Upper lobe of right lung (tissue), 1 donor: ENCODE data around the gene PPP1R2. TPM values are rescaled to one million over a fixed set of nuclear protein-coding genes. Genes with fewer than 3 reads are reported as not detected.
"Not testable (repeated sequence)": the region's sequence is repeated elsewhere in the genome, so short reads cannot be mapped to it uniquely, and the experiment has no call there.

ENCODE experiments used
- ATAC-seq: fragments of 200-7000 bp; cut with Tn5 transposase; one replicate; pipeline ENCODE4 v1.9.1; 2020; ENCODE audit warnings: mild to moderate bottlenecking, moderate library complexity
- DNase-seq: peaks from one replicate; pipeline ENCODE4 v3.0.0-alpha.2; 2020
- H3K27ac ChIP-seq: fragments of 200-600 bp; one replicate; pipeline ENCODE4 v1.8.0; 2022
- H3K27me3 ChIP-seq: fragments of 200-600 bp; one replicate; pipeline ENCODE4 v1.8.0; 2022; ENCODE audit warnings: mild to moderate bottlenecking
- H3K36me3 ChIP-seq: fragments of 200-600 bp; one replicate; pipeline ENCODE4 v1.8.0; 2022
- H3K4me1 ChIP-seq: fragments of 200-600 bp; one replicate; pipeline ENCODE4 v1.8.0; 2022
- H3K4me3 ChIP-seq: fragments of 200-600 bp; one replicate; pipeline ENCODE4 v1.8.0; 2022; ENCODE audit warnings: mild to moderate bottlenecking
- H3K9me3 ChIP-seq: fragments of 200-600 bp; one replicate; pipeline ENCODE4 v1.8.0; 2022
- intact Hi-C: fragments of 100-400 bp; cut with DNase I; formaldehyde crosslinking; loops from one replicate; pipeline ENCODE4 v1.11.0; 2022
- total RNA-seq: library from RNA; stranded (reverse); fragmentation: NEBNext Ultra II Directional; extraction: Animal tissue kit (Norgen Biotek cat#: 25700); gene quantifications from one replicate; pipeline ENCODE4 v1.2.1, GENCODE V29; 2021
- TF ChIP-seq, protein P1 (sequence below): fragments of 200-600 bp; IDR thresholded peaks from one replicate; pipeline ENCODE4 v1.8.0; 2022; ENCODE audit warnings: antibody characterized with exemption
- donor health status: DM: no; HTN: yes; CAD: no; lungs with severe emphysema.

Gene PPP1R2
- total RNA-seq, 1 donor from 2014 or later = 46.3 TPM

DNA sequence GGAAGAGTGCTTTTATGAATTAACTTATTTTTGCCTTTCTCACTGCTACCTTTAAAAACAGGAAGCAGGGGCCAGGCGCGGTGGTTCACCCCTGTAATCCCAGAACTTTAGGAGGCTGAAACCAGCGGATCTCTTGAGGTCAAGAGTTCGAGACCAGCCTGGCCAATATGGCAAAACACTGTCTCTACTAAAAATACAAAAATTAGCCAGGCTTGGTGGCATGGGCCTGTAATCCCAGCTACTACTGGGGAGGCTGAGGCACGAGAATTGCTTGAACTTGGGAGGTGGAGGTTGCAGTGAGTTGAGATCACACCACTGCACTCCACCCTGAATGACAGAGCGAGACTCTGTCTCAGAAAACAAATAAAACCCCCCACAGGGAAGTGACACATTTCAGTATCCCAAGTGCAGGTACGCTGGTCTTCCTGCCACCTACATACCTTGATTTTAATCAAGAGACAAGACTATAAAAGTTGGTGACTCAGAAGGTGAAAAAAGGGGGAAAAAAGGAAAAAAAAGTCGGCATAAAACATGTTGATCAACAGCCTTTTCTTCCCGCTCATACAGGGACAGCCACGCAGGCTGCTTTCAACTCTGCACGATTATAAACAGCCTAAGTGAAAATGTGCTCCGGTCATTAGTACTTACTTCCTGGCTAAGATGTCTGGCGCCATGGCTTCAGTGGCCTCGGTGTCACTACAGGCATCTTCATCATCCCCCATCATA lies 18.8 kb downstream of the PPP1R2 start:
- DNase-seq = no peak
- TF ChIP-seq, protein P1, sequence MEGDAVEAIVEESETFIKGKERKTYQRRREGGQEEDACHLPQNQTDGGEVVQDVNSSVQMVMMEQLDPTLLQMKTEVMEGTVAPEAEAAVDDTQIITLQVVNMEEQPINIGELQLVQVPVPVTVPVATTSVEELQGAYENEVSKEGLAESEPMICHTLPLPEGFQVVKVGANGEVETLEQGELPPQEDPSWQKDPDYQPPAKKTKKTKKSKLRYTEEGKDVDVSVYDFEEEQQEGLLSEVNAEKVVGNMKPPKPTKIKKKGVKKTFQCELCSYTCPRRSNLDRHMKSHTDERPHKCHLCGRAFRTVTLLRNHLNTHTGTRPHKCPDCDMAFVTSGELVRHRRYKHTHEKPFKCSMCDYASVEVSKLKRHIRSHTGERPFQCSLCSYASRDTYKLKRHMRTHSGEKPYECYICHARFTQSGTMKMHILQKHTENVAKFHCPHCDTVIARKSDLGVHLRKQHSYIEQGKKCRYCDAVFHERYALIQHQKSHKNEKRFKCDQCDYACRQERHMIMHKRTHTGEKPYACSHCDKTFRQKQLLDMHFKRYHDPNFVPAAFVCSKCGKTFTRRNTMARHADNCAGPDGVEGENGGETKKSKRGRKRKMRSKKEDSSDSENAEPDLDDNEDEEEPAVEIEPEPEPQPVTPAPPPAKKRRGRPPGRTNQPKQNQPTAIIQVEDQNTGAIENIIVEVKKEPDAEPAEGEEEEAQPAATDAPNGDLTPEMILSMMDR = no peak
- H3K4me1 ChIP-seq = no peaks in the 10 kb centered on the region
- no peaks in the 10 kb centered on the region for H3K9me3 ChIP-seq
- no peak overlapping the region for H3K4me3 ChIP-seq
- ATAC-seq = no peak
- intact Hi-C loops = loop anchor here (10.0 kb wide), 1 partner anchor 250 kb away; the partner anchor contains the start of gene XXYLT1
- peaks cover 48% of the 10 kb centered on the region for H3K36me3 ChIP-seq
- peak overlapping the region; percentile 28 for H3K27ac ChIP-seq
- no peaks in the 10 kb centered on the region for H3K27me3 ChIP-seq

DNA sequence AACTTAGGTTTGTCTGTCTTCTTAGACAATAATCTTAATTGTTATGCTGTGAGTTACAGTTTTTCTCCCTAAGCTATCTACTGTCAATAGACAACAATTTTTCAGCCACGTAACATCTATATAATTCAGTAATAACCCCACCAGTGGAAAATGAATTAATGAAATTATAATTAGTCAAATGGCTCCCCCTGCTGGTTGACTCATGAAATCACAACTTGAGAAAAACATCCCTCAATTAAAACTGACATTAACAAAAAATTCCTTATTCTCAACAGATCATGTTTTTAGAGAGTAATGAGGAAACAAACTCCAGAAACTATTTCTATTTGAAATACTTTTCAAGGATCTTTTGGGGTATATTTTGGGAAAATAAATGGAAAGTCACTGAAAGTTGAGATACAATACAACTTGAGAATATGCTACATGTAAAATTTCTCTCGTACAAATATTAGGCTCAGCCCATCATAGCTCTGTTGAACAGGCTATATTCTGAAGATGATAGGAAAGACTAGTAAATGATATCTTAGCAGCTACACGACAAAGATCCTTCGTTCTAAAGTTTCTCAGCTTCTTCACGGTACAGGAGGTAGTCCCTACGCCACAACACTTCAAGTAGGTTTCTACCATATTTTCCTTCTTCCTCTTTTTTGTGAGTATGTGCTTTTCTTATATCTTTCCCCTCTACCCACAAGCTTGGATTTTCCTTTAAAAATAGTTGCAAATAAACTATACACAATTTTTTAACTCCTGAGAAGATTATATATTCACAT lies 20.7 kb downstream of the PPP1R2 start:
- ATAC-seq = peak; percentile 24
- Histone ChIP-seq H3K36me3 (peaks cover 52% of the 10 kb centered on the region), H3K4me1 (no peaks in the 10 kb centered on the region), H3K9me3 (no peaks in the 10 kb centered on the region), H3K4me3 (no peak overlapping the region), H3K27ac (no peak overlapping the region), H3K27me3 (no peaks in the 10 kb centered on the region)
- DNase-seq = no peak
- intact Hi-C loops = loop anchor here (10.0 kb wide), 1 partner anchor 248 kb away; the partner anchor contains the start of gene XXYLT1
- TF ChIP-seq, protein P1 = peak; percentile 77

DNA sequence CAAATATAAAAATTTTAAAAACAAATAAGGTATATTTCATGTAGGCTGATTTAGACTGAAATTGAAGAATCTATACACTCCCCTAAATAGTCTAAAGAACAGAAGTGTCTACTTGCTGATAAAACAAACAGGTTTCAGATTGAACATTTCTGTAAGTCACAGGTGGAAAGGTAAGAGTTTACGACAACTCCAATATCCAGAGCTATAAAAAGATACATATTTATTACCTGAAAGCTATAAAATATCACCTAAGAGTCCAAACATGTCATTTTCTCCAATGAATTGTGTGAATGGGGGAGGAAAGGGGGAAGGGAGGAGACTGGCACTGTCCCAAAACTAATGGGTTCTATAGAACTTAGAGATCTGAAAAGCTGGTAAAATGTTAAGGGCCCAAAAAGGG lies 26.1 kb downstream of the PPP1R2 start:
- no peaks in the 10 kb centered on the region for H3K27me3 ChIP-seq
- intact Hi-C loops = loop anchor here (10.0 kb wide), 1 partner anchor 222 kb away; no protein-coding TSS in a partner anchor
- H3K36me3 ChIP-seq = peaks cover 65% of the 10 kb centered on the region
- H3K27ac ChIP-seq = no peak overlapping the region
- TF ChIP-seq, protein P1 = no peak
- H3K4me3 ChIP-seq = no peak overlapping the region
- no peak for DNase-seq
- ATAC-seq = no peak
- H3K9me3 ChIP-seq = no peaks in the 10 kb centered on the region
- no peaks in the 10 kb centered on the region for H3K4me1 ChIP-seq

DNA sequence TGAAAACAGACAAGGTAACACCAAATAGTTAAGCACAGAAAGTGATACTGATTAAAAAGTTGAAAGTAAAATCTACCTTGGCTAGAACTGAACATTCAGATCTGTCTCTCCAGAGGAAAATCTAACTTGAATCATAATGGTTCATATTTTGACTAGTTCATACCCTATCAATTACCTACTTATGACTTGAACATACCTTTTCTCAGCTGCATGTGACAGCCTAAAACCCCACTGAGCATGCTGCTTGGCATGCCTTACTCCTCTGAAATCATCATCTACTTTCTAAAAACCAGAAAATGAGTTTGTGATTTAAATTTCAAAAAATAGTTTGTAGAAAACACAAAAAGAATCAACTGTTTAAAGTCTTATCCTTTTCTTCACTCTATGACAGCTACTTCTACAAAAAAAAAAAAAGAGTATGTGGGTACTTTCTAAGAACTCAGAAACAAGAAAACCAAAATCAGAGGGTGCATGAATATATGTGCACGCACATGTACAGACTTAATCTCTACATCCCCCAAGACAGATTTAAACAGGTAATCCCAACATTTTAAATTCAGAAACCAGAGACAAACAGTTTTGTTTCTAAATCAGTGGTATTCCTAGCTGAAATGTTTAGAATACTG lies 28.4 kb downstream of the PPP1R2 start:
- intact Hi-C loops = loop anchor here (10.0 kb wide), 1 partner anchor 220 kb away; no protein-coding TSS in a partner anchor
- H3K4me3 ChIP-seq, H3K4me1 ChIP-seq, H3K27me3 ChIP-seq, ATAC-seq, H3K27ac ChIP-seq, DNase-seq, H3K9me3 ChIP-seq: not testable (repeated sequence)
- H3K36me3 ChIP-seq = peaks cover 72% of the 10 kb centered on the region

DNA sequence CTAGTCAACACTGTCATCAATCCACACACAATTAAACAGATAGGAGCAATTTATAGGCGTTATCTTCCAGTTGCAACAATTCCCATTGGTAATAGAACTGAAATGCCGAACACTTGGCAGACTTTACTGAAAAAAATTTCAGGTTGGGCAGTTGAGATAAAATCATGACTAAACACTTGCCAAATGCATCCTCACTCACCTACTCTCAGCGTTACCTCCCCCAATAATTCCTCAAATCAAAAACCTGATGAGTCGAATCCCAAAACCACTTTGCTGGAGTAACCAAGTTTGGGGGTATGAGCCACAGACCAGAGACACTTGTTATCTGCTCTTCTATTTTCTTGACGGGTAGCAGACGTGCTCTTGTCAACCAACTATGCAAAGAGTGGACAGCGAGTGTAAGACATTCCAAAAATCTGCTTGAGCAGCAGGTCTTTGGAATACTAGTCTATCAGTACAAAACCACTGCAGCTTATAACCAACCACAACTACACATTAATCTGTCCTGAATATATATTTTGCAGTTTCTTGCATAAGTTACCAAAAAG lies 30.3 kb downstream of the PPP1R2 start:
- peaks cover 59% of the 10 kb centered on the region for H3K36me3 ChIP-seq
- ATAC-seq = no peak
- intact Hi-C loops = loop anchor here (10.0 kb wide), 1 partner anchor 218 kb away; no protein-coding TSS in a partner anchor

More for the DNA sequence above, 30.3 kb downstream of the PPP1R2 start:
- no peak overlapping the region for H3K4me3 ChIP-seq
- TF ChIP-seq, protein P1 = no peak
- H3K27me3 ChIP-seq = no peaks in the 10 kb centered on the region
- H3K27ac ChIP-seq = no peak overlapping the region
- no peaks in the 10 kb centered on the region for H3K4me1 ChIP-seq
- no peak for DNase-seq
- no peaks in the 10 kb centered on the region for H3K9me3 ChIP-seq
